ENCODE data around the gene ZRANB3.

The ZRANB3 gene

DNA sequence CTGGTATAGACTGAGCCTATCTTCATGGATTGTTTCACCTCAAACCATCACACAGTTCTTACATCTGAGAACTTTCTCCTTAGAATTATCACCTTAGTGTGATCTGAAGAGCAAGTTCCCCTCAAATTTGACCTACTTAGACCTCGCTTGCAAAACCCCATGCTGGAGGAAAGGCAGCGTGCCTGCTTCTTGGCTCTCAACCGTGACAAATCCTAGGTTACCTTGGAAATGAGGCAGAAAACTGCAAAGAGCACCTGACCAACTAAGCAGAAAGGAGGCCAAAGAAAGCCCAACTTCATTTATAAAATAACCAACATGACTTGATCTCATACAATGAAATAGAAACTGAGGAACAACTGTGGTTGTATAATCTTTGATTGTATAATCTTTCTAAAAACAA, 332.5 kb downstream of the ZRANB3 start:
- Mint-ChIP-seq H3K36me3 (ENCODE audit: low read depth) (peaks cover 6% of the 10 kb centered on the region), H3K9me3 (peaks cover 1% of the 10 kb centered on the region), H3K4me3 (no peak overlapping the region), H3K27me3 (ENCODE audit: low read depth) (no peaks in the 10 kb centered on the region), H3K27ac (peak overlapping the region in 1 of 3 experiments; percentile 74), H3K4me1 (peaks cover 5% of the 10 kb centered on the region)
- no peak for TF ChIP-seq CTCF (IDR thresholded peaks at IDR 0.05; ENCODE audit: unreplicated experiment in 3 of 3)

DNA sequence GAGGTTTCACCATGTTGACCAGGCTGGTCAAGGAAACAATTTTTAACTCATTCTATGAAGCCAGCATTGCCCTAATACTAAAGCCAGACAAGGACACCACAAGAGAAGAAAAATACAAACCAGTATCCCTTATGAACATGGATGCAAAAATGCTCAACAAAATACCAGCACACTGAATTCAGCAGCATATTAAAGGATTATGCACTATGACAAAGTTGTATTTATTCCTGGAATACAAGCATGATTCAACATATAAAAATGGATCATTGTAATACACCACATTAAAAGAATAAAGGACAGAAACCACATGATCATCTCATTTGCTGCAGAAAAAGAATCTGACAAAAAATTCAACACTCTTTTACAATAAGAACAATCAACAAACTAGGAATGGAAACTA, 340.2 kb downstream of the ZRANB3 start:
- TF ChIP-seq CTCF (IDR thresholded peaks at IDR 0.05; ENCODE audit: unreplicated experiment in 3 of 3): no peak
- H3K27me3 Mint-ChIP-seq (ENCODE audit: low read depth): no peaks in the 10 kb centered on the region
- H3K4me3 Mint-ChIP-seq: no peak overlapping the region
- H3K27ac Mint-ChIP-seq: no peak overlapping the region
- H3K4me1 Mint-ChIP-seq: no peaks in the 10 kb centered on the region
- H3K9me3 Mint-ChIP-seq: peaks cover 33% of the 10 kb centered on the region
- H3K36me3 Mint-ChIP-seq (ENCODE audit: low read depth): peaks cover 32% of the 10 kb centered on the region

DNA sequence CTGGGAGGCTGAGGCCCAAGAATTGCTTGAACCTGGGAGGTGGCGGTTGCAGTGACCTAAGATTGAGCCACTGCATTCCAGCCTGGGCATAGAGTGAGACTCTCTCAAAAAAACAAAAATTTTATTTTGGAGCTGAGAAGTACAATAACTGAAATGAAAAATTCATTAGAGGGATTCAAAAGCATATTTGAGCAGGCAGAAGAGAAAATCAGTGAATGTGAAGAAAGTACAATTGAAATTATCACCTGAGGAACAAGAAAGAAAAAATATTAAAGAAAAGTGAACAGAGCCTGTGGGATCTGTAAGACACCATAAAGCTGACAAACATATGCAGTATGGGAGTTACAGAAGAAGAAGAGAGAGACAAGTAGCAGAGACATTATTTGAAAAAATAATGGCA, 341.9 kb downstream of the ZRANB3 start:
- Mint-ChIP-seq H3K9me3 (peaks cover 33% of the 10 kb centered on the region), H3K4me3 (no peak overlapping the region), H3K27me3 (ENCODE audit: low read depth) (no peaks in the 10 kb centered on the region), H3K4me1 (no peaks in the 10 kb centered on the region), H3K36me3 (ENCODE audit: low read depth) (peaks cover 32% of the 10 kb centered on the region), H3K27ac (no peak overlapping the region)
- TF ChIP-seq CTCF (IDR thresholded peaks at IDR 0.05; ENCODE audit: unreplicated experiment in 3 of 3): no peak

DNA sequence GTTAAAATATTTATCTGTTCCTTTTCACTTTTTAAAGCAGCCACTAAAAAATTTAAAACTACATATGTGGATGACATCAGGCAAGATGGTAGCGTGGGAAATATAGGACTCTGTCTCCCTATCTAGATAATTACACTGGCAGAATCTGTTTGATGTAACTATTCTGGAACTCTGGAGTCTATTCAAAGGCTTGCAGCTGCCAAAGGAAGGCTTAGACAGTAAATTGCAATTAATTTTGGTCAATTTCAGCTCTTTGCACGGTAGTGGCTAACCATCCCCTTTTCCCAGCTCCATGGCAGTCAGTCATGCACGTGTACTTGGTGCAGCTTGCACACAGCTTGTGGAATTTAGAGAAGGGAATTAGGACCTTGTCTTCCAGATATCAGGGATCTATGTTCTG, 343.7 kb downstream of the ZRANB3 start:
- Mint-ChIP-seq H3K27ac (no peak overlapping the region), H3K9me3 (peaks cover 23% of the 10 kb centered on the region), H3K4me3 (no peak overlapping the region), H3K4me1 (no peaks in the 10 kb centered on the region), H3K36me3 (ENCODE audit: low read depth) (peaks cover 27% of the 10 kb centered on the region), H3K27me3 (ENCODE audit: low read depth) (no peaks in the 10 kb centered on the region)
- no peak for TF ChIP-seq CTCF (IDR thresholded peaks at IDR 0.05; ENCODE audit: unreplicated experiment in 3 of 3)

- Mint-ChIP-seq H3K4me3 (no peak overlapping the region), H3K27ac (no peak overlapping the region), H3K4me1 (no peaks in the 10 kb centered on the region), H3K9me3 (peaks cover 18% of the 10 kb centered on the region), H3K27me3 (ENCODE audit: low read depth) (no peaks in the 10 kb centered on the region), H3K36me3 (ENCODE audit: low read depth) (peaks cover 20% of the 10 kb centered on the region)
- TF ChIP-seq CTCF (IDR thresholded peaks at IDR 0.05; ENCODE audit: unreplicated experiment in 3 of 3): no peak
These were observed 345.0 kb downstream of the ZRANB3 start for GRCh38 chr2:135186054-135186453.

DNA sequence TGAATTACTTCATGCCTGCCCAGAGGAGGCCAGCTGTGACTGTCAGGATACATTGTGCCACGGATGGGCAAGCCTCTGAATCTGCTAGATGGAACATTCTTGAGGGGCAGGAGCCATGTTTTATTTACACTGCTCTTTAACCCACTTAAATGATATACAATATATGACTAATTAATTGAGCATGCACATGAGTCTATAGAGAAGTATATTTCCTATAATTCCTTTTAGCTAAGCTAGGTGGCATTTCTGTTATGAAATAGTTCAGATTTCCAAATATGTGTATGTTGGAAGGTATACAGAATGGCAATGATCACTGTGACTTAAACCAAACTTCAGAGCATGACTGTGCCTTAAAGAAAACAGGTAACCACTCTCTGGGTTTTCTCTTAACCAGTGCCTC, 347.2 kb downstream of the ZRANB3 start:
- H3K4me3 Mint-ChIP-seq: no peak overlapping the region
- no peaks in the 10 kb centered on the region for H3K4me1 Mint-ChIP-seq
- no peak for TF ChIP-seq CTCF (IDR thresholded peaks at IDR 0.05; ENCODE audit: unreplicated experiment in 3 of 3)
- H3K36me3 Mint-ChIP-seq (ENCODE audit: low read depth): peaks cover 7% of the 10 kb centered on the region
- H3K9me3 Mint-ChIP-seq: peaks cover 3% of the 10 kb centered on the region
- no peak overlapping the region for H3K27ac Mint-ChIP-seq
- no peaks in the 10 kb centered on the region for H3K27me3 Mint-ChIP-seq (ENCODE audit: low read depth)
